Mucosa of descending colon (tissue), 3 donors: ENCODE results near the gene MORN1. TPM values are rescaled to one million over a fixed set of nuclear protein-coding genes. Genes with fewer than 3 reads are reported as not detected.
A peak's percentile ranks its signal among the peaks of the same experiment; 100 is the strongest.
"Not testable (repeated sequence)": the region's sequence is repeated elsewhere in the genome, so short reads cannot be mapped to it uniquely, and the experiment has no call there.

Experiments used
- ATAC-seq: fragments of 200-7000 bp; cut with Tn5 transposase; one replicate; pipeline ENCODE4 v1.9.1; 2020; ENCODE audit warnings: mild to moderate bottlenecking, moderate library complexity
- DNase-seq, 3 donors: peaks; one replicate each; pipeline ENCODE4 v3.0.0-alpha.2; 2020
- H3K36me3 ChIP-seq: fragments of 200-600 bp; one replicate; pipeline ENCODE4 v1.8.0; 2021; ENCODE audit warnings: low read depth, mild to moderate bottlenecking
- H3K4me1 ChIP-seq: fragments of 200-600 bp; one replicate; pipeline ENCODE4 v1.8.0; 2021; ENCODE audit warnings: low read depth, mild to moderate bottlenecking
- H3K4me3 ChIP-seq: fragments of 200-600 bp; one replicate; pipeline ENCODE4 v1.8.0; 2021; ENCODE audit warnings: mild to moderate bottlenecking
- H3K9me3 ChIP-seq: fragments of 200-600 bp; one replicate; pipeline ENCODE4 v1.8.0; 2021; ENCODE audit warnings: mild to moderate bottlenecking
- CTCF ChIP-seq: fragments of 200-600 bp; IDR thresholded peaks from one replicate; pipeline ENCODE4 v1.8.0; 2022; ENCODE audit warnings: antibody characterized with exemption, mild to moderate bottlenecking
- intact Hi-C, 2 donors: fragments of 100-400 bp; cut with DNase I in 1 of 2; cut with micrococcal nuclease in 1 of 2; formaldehyde crosslinking; loops; one replicate each; pipeline versions ENCODE4 v1.11.0 to v1.11.1; 2022; cut with DNase I, micrococcal nuclease
- total RNA-seq, 3 donors: library from RNA; stranded (reverse); fragmentation: NEBNext Ultra II Directional in 2 of 3; extraction: Animal tissue kit (Norgen Biotek cat#: 25700) in 2 of 3; gene quantifications; one replicate each; pipeline versions ENCODE4 v1.2.1 to v1.2.4, GENCODE V29; 2021 to 2023
- donor health status: DM: no; HTN: no; CAD: no; lungs with moderate emphysema.
- donor health status: DM: no; HTN: no; CAD: no.
- donor health status: DM: no; HTN: yes; CAD: no.

The MORN1 gene
- total RNA-seq, 3 donors from 2014 or later: 13.1 to 17.4 (median 13.4) TPM

DNA sequence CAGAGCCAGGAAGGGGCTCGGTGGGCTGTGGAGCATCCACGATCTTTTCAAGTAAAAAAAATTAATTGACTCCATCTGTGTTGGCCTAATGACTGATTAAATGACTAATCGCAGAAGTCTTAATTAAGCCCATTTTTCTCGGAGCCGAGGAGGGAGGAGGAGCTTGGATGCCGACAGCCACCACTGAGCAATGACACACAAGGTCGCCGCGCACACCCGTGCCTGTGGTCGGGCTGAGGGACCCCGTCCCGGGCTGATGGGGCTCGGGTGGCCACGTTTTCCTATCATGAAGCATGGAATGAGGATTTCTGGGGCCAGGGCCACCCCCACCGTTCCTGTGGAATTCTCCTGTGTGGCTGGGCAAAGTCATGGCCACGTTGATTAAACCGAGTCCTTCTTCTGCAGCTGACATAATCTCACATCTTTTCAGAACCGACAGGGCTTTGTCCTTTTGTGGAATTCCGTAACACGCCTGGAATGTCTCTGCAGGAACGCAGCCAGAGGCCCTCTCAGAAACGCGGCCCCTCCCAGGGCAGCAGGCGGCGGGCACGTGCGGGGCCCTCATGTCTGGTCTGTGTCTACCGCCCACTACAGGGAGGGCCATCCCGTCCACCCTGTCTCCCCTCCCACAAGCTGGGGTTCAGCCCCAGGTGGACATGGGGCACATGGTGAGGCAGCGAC, 60.7 kb downstream of the MORN1 start:
- H3K36me3 ChIP-seq: no peaks in the 10 kb centered on the region
- H3K4me1 ChIP-seq: no peaks in the 10 kb centered on the region
- intact Hi-C loops: no loop called here
- ATAC-seq (peak; percentile 41), DNase-seq (no peak)
- H3K4me3 ChIP-seq: no peak overlapping the region
- TF ChIP-seq CTCF: no peak
- H3K9me3 ChIP-seq: no peaks in the 10 kb centered on the region

DNA sequence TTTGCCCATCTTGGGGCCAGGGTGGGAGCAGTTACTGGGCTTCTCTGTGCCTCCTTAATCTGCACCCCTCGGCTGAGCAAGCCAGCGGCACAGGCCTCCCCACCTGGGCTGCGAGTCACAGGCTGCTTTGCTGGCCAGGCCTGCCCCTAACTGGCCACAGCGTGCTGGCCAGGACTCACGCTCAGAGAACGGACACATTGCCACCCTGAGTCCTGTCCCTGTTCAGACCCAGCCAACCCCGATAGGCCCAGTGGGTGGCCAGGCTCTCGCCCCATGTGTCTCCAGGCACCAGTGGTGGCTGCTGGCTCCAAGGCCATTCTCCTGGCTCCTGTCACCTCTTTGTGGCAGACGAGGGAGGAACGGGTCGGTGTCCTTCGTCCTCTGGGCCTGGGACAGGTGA, 61.3 kb downstream of the MORN1 start:
- no peak overlapping the region for H3K4me3 ChIP-seq
- ATAC-seq: no peak
- H3K36me3 ChIP-seq: no peaks in the 10 kb centered on the region
- no peaks in the 10 kb centered on the region for H3K9me3 ChIP-seq
- no peaks in the 10 kb centered on the region for H3K4me1 ChIP-seq
- no peak for TF ChIP-seq CTCF
- DNase-seq: no peak
- intact Hi-C loops: no loop called here

DNA sequence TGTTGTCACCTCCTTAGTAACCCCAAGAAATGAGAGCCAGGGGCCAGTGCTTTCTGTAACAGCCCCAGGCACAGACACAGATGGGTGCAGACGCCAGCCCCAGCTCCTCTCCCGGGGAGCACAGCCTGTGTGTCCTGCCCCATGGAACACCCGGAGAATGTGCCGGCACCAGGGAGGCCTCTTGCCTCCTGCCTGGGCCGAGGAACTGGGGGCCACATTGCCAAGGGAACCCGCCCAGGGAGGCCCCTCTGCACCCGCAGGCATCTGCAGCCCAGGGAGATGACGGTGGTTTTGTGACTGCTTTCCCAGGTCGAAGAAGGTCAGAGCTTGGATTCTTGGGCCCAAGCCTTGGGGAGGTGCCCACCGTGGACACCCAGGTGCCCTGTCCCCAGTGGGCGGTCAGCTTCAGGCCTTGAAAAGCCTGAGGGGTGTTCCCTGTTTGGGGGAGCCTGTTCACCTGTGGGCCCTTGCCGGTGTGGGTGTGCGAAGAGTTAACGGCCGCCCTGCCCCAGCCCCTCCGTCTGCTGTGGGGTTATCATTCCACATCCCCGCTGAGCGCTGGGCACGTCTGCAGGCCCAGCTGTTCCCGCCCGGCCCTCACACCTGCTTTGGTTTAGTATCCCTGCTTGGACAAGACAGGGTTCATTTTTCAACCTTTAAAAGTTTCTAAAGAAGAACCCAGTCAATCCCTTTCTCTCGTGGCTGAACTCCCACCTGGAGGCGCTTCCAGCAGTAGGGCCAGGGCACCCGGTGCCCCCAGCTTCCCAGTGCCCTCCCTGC, 62.5 kb downstream of the MORN1 start:
- no peaks in the 10 kb centered on the region for H3K36me3 ChIP-seq
- no peak for DNase-seq
- no peaks in the 10 kb centered on the region for H3K9me3 ChIP-seq
- intact Hi-C loops: no loop called here
- H3K4me3 ChIP-seq: no peak overlapping the region
- no peaks in the 10 kb centered on the region for H3K4me1 ChIP-seq
- TF ChIP-seq CTCF: no peak
- ATAC-seq: no peak

- Histone ChIP-seq H3K4me1 (no peaks in the 10 kb centered on the region), H3K9me3 (no peaks in the 10 kb centered on the region), H3K36me3 (no peaks in the 10 kb centered on the region), H3K4me3 (no peak overlapping the region)
- no peak for ATAC-seq
- no peak for DNase-seq
- intact Hi-C loops: no loop called here
- TF ChIP-seq CTCF: no peak
Observed at GRCh38 chr1:2327841-2328240, 63.5 kb downstream of the MORN1 start.

DNA sequence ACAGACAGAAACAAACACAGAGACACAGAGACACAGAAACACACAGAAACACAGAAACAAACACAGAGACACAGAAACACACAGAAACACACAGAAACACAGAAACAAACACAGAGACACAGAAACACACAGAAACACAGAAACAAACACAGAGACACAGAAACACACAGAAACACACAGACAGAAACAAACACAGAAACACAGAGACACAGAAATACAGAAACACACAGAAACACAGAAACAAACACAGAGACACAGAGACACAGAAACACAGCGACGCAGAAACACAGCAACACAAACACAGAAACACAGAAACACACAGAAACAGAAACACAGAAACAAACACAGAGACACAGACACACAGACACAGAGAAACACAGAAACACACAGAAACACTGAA, 64.2 kb downstream of the MORN1 start:
- DNase-seq, H3K4me1 ChIP-seq, ATAC-seq, H3K9me3 ChIP-seq, intact Hi-C loops, H3K4me3 ChIP-seq, H3K36me3 ChIP-seq: not testable (repeated sequence)

DNA sequence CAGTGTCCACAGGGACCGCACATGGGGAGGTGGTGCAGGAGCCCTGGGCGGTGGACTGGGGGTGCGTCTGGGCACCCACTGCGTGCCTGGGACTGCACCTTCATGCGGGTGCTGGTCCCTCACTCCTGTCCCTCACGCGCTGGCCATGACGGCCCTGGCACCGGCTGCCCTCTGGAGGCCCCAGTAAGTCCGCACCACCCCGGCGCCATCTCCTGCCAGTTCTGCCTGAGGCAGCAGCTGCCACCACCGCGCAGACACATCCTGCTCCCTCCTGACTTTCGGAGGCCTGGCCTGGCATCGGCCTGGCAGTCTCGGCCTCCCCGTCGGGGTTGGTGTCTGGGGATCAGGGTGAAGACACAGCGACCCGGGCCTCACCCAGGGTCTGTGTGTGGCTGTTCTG, 64.8 kb downstream of the MORN1 start:
- no peak for DNase-seq
- H3K4me3 ChIP-seq: no peak overlapping the region
- no peaks in the 10 kb centered on the region for H3K36me3 ChIP-seq
- no peak for ATAC-seq
- H3K9me3 ChIP-seq: no peaks in the 10 kb centered on the region
- no peaks in the 10 kb centered on the region for H3K4me1 ChIP-seq
- no peak for TF ChIP-seq CTCF
- intact Hi-C loops: no loop called here
